Tongue (tissue), 2 donors: Measurements from ENCODE around the gene SELENOF. TPM values are rescaled to one million over a fixed set of nuclear protein-coding genes. Genes with fewer than 3 reads are reported as not detected.
"Not testable (repeated sequence)": the region's sequence is repeated elsewhere in the genome, so short reads cannot be mapped to it uniquely, and the experiment has no call there.

Source experiments
- DNase-seq: peaks from one replicate; pipeline ENCODE4 v3.0.0-alpha.2; 2015
- total RNA-seq: library from RNA; depleted of rRNA; stranded (reverse); fragments of >200 nt; gene quantifications from one replicate; pipeline ENCODE4 v1.2.3, GENCODE V29; 2014

Gene SELENOF
- total RNA-seq, 1 donor from 2014 or later, result 130 TPM

DNA sequence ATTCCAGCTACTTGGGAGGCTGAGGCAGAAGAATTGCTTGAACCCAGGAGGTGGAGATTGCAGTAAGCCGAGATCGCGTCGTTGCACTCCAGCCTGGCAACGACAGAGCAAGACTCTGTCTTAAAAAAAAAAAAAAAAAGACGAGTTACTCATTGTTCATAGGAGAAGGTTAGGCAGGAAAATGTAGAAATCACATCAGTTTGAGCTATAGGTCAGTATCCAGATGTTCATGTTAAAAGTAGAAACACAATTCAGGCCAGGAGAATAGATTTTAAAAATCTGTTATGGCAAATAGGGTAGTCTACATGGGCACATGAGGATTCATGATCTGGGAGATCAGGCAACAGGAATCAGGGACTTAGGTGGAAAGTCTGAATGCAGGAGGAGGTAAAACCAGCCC lies 57.7 kb downstream of the SELENOF start:
- no peak for DNase-seq

DNA sequence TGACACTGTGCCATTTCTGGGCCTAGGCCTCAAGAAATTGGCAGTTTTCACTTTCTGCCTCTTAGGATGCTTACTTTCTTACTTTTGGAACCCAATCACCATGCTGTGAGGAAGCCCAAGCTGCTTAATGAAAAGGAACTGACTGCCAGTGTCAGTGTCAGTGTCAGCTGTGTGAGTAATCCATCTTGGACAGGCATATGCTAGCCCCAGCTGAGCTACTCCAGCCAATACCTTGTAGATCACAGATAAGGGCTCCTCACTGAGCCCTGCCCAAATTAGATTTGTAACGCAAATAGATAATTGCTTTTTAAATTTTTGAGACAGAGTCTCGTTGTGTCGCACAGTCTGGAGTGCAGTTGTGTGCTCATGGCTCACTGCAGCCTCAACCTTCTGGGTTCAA lies 59.6 kb downstream of the SELENOF start:
- DNase-seq, result no peak

DNA sequence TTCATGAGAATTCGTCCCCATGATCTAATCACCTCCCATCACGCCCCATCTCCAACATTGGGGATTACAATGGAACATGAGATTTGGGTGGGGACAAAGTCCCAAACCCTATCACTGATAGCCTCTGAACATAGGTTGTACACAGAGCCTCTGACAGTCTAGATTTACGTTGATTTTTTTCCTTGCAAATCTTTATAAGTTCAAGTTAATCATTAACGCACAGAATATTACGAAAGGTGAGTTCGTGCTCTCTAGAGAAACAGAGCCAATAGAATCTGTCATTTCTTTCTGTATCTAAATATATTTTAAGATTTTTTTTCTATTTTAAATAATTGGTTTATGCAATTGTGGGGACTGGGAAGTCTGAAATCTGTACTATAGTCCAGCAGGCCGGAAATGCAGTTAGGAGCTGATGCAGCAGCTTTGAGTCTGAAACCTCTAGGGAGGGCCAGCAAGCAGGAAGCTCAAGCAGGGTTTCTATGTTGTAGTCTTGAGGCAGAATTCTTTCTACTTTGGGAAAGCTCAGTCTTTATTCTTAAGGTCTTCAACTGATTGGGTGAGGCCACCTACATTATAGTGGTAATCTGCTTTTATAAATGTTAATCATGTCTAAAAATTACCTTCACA lies 61.0 kb downstream of the SELENOF start:
- DNase-seq, result no peak

DNA sequence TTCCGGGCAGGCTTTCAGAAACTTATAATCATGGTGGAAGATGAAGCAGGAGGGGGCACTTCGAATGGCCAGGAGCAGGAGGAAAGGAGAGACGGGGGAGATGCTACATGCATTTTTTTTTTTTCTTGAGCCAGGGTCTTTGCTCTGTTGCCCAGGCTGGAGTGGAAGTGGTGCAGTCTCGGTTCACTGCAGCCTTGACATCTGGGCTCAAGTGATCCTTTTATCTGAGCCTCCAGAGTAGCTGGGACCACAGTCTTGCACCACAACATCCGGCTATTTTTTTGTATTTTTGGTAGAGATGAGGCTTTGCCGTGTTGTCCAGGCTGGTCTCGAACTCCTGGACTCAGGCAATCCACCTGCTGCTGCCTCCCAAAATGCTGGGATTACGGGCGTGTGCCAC lies 61.6 kb downstream of the SELENOF start:
- DNase-seq, result no peak

DNA sequence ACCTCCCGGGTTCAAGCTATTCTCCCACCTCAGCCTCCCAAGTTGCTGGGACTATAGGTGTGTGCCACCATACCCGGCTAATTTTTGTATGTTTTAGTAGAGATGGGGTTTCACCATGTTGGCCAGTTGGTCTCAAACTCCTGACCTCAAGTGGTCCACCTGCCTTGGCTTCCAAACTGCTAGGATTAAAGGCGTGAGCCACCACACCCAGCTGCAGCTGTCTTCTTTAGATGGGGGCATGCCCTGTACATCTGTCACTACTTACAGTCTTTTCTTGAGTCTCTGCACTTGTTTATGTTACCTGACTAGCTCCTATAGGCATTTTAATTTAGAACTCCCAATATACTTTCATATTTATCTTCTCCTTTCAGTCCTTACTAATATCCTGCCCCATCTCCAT lies 64.2 kb downstream of the SELENOF start:
- DNase-seq, result peak; percentile 65

DNA sequence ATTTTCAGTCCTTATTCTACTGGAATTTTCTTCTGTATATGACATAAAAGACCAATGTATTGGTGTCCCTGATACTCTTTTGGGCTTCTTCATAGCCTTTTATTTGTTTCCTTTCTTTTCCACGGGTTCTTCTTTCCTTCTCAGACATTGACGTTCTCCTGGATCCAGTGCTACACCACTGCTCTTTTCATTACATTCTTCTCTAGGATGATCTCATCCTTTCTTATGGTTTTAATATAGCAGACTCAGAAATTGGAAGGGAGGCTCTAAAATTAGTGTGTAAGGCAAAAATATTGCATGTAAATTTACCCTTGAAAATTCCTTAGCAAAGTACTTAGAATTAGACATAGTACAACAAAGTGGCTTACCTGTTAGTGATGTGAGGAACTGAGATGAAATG lies 65.3 kb downstream of the SELENOF start:
- DNase-seq, result peak; percentile 24

DNA sequence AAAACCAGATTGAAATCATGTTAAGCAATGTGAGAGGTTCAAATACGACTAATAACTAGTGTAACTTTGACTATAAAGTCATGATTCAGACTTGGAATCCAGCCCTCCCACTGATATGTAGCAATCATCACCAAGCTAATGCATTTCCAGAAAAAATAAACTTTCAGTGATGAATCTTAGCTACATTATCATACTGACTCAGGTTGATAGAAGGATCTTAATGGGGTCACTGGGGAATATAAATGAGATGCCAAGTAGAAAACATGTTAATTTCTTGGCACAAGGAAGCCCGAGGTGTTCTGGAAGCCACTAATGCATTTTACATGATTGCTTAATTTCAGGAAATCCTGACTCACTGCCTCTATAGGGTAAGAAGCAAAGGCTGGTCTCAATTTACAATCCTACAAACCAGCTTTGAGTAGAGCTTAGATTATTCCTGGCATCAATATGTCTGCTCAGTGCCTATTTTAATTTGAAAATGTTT lies 67.7 kb downstream of the SELENOF start:
- peak; percentile 42 for DNase-seq

DNA sequence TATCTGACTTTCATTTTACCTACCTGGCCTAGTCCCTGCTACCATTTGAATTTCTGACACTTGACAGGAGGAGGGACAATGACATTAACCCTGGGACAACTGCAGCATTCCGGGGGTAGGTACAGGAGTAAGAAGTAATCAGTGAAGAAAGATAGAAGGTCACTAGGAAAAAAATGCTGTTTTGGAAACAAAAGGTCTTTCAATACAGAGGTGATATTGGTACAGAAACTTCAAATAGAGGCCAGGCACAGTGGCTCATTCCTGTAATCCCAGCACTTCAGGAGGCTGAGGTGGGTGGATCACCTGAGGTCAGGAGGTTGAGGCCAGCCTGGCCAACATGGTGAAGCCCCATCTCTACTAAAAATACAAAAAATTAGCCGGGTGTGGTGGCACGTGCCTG lies 68.4 kb downstream of the SELENOF start:
- DNase-seq, result no peak

DNA sequence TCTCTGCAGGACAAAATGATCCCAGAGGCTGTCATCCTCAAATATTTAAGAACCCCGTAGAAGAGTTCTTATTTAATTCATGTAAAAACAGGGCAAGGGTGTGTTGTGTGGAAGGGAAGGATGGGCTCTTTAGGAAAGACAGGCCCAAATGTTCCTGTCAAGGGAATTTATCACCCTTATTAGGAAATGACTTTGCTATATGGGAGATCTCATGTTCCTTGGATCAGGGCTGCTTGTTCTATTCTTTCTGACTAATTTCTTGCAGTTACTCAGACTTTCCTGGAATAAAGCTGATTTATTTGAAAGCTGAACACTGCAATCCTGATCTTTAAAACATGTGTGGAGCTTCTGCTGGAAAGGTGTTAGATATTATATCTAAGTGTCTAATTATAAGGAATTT lies 72.8 kb downstream of the SELENOF start:
- DNase-seq, result no peak

DNA sequence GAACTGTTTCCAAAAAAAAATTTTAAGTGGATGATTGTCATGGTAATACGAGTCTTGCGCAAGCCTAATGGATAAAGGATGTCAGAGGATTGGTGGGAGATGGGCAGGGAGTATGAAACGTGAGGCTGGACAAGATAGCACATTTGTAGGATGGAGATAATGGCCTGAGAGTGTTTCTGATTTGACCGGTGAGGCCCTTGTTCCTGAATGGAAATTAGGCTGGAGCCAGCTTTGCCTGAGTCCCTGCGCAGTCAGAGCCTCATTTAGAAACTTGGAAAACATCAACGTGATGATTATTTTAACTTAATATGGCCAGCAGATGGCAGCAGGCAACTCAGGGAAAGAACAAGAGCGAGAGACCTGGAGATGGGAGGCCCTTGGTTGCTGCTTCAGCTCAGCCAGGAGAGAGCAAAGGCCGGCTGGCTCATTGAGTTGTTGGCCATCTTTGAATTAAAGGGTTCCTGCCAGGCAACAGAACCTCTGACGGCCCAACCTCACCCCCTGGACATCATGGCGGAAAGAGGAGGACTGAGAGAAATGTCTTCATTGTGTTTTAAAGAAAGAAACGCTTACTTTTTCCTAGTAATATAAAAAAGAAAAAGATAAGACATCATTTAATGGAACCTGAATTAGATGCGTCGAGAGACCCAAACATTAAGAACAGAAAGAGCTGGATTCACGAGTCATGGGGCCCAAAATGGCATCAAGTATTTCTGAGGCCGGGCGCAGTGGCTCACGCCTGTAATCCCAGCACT lies 80.3 kb downstream of the SELENOF start:
- peak; percentile 90 for DNase-seq

DNA sequence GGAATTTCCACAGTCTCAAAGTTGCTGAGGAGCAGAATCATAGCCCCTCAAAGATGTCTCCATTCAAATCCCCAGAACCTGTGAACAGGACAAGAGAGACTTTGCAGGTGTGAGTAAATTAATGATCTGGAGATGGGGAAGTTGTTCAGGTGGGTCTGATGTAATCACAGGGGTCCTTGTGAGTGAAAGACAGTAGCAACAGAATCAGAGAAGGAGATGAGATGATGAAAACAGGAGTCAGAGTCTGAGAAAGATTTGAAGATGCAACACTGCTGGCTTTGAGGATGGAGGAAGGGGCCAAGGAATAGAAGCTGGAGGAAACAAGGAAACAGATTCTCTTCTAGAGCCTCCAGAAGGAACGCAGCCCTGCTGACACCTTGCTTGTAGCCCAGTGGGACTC lies 81.5 kb downstream of the SELENOF start:
- no peak for DNase-seq

DNA sequence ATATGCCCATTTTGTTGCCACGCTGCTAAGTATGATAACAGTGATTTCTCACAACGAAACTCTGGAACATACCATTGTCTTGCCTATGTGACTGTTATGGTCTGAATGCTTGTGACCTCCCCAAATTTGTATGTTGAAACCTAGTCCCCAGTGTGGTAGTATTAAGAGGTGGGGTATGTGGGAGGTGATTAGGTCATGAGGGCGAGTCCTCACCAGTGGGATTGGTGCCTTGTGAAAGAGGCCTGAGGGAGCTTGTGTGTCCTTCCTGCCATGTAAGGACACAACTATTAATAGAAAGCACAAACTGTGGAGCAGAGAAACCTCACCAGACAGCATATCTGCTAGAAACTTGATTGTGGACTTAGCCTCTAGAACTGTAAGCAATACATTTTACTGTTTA lies 84.6 kb downstream of the SELENOF start:
- no peak for DNase-seq

DNA sequence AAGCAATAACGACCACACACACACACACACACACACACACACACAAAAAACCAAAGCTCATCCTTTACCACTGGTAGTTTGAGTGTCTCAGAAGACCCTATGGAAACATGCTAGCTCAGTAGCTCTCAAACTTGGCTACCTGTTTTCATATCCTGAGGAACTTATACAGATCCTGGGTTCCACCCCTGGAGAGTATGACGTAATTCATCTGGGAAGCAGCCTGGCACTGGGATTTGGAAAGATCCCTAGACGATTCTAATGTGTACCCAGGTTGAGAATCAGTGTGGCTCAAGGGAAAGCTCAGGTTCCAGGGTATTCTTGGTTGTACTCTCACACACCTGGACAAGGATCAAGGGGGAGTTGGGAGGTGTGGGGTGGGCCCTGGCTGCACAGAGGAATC lies 85.9 kb downstream of the SELENOF start:
- no peak for DNase-seq

DNA sequence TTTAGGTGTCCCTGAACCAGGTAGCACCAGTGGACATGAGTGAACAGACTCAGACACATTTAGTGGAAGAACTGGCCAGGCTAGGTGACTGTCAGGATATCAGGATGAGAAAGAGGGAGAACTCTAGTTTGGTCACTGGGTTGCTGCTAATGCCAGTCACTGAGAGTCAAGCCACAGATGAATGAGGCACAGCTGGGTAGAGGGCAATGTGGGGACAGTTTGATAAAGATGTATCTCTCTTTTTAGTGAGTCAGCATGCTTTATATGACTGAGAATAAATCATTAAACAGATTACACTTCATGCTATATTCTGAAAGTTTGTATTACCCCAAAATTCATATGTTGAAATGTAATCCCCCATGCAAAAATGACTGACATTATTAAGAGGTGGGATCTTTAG lies 87.1 kb downstream of the SELENOF start:
- DNase-seq, result no peak

DNA sequence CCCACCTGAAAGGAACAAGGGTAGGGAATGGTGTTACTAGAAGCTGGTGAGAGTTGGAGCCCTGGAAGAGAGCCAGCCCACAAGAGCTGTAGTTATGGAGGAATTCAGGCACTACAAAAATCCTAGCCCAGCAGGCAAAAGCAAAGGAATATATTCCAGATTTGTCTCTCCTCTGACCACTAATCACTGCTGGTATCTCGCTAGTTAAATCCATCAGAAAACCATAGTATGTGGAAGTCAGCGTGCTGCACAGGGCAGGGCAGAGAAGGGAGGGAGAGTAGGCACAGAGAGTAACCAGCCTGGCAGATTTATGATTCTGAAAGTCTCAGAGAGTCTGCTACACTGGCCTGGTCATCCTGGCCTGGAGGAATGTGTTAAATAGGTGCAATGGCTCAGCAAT lies 88.6 kb downstream of the SELENOF start:
- DNase-seq, result peak; percentile 29

DNA sequence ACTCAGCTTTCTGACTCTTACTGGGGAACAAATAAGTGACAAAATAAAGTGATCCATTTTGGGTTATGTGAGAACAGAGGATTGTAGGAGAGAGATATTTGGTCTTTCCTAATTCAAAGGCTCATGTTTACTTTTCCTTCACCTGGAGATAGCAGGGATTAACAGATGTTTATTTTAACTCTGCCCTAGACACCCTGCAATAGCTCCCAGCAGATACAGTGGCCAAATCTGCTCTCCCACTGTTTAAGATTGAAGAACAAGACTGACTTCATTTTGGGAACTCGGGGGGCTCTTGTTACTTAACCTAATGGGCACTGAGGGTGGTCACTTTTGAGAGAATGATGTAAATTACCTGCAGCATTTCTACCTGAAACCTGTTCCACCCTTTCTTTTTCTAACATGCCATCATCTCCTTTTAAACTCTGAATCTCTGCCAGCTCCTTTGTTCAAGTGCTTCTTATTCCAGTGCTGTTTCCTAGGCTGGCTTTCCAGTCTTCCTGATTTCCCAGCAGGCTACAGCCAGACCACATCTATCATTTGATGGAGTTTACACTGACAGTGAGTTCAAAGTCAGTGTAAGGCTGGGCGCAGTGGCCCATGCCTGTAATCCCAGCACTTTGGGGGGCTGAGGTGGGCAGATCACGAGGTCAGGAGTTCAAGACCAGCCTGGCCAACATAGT lies 90.0 kb downstream of the SELENOF start:
- no peak for DNase-seq

DNA sequence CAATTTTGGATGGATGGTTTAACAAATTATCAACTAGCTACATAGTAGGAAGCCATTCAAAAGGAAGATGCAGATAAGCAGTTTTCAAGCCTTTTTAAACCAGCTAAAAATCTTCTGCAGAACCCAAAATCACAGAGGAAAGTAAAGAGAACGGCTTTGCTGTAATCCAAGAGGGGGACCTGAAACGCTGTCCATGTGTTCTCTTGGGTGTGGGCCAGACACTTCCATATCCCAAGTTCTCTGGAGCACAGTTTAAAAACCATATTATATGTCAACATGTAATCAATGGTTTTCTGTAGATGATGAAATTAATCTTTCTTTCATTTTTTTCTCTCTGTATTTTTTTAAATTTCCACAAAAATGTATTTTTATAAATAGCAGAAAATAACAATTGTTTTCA lies 90.5 kb downstream of the SELENOF start:
- DNase-seq, result peak; percentile 45

DNA sequence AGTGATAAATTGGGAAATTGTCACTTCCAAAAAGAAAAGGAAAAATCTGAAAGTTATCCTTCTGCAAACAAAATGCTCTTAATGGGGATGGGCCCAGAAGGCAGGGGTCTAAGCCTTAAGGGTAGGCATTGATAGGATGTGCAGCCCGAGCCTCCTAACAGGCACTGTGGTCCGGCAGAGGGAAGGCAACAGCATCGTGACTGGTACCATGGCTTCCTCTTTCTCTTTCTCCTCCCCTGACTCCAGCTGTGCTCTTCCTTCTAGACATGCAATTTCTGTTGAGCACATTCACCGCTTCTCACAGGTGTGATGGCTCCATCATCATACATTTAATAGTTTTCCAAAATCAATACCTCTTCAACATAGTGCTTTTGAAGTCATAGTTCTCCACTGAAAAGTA lies 91.5 kb downstream of the SELENOF start:
- no peak for DNase-seq

DNA sequence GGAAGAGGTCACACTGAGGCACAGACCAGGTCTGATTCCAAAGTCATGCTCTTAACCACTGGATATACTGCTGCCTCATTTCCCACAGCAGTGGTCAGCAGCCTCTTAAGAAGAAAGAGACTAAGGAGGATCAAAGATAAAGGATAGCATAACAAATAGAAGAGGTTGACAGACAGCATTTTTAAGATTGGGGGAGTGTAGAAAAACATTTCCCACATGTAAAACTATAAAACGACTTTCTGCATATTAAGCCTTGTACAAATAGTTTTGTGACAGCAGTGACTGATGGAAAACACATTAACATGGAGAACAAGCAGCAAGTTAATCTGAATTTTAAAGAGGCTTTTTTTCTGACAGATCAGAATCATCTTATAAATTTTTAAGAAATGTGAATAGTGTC lies 92.0 kb downstream of the SELENOF start:
- DNase-seq, result no peak

DNA sequence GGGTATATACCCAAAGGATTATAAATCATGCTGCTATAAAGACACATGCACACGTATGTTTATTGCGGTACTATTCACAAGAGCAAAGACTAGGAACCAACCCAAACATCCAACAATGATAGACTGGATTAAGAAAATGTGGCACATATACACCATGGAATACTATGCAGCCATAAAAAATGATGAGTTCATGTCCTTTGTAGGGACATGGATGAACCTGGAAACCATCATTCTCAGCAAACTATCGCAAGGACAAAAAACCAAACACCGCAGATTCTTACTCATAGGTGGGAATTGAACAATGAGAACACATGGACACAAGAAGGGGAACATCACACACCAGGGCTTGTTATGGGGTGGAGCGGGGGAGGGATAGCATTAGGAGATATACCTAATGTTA lies 94.0 kb downstream of the SELENOF start:
- DNase-seq, result not testable (repeated sequence)

DNA sequence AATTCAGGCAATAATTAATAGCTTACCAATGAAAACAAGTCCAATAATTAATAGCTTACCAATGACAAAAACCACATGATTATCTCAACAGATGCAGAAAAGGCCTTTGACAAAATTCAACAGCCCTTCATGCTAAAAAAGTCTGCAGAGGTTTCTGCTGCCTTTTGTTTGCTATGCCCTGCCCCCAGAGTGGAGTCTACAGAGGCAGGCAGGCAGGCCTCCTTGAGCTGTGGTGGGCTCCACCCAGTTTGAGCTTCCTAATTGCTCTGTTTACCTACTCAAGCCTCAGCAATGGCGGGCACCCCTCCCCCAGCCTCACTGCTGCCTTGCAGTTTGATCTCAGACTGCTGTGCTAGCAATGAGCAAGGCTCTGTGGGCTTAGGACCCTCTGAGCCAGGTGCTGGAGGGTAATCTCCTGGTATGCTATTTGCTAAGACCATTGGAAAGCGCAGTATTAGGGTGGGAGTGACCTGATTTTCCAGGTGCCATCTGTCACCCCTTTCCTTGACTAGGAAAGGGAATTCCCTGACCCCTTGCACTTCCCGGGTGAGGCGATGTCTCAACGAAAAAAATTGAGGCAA lies 96.6 kb downstream of the SELENOF start:
- DNase-seq, result not testable (repeated sequence)

DNA sequence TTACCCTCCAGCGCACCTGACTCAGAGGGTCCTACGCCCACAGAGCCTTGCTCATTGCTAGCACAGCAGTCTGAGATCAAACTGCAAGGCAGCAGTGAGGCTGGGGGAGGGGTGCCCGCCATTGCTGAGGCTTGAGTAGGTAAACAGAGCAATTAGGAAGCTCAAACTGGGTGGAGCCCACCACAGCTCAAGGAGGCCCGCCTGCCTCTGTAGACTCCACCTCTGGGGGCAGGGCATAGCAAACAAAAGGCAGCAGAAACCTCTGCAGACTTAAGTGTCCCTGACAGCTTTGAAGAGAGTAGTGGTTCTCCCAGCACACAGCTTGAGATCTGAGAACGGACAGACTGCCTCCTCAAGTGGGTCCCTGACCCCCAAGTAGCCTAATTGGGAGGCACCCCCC lies 99.8 kb downstream of the SELENOF start:
- not testable (repeated sequence) for DNase-seq
